Pulmonary artery endothelial cell (primary cell): ENCODE data around the gene MYCL. TPM values are rescaled to one million over a fixed set of nuclear protein-coding genes. Genes with fewer than 3 reads are reported as not detected.
"Not testable (repeated sequence)": the region's sequence is repeated elsewhere in the genome, so short reads cannot be mapped to it uniquely, and the experiment has no call there.

Experiments
- DNase-seq: peaks from one replicate; pipeline ENCODE4 v3.0.0-alpha.2; 2011; ENCODE audit warnings: low read depth, low spot score
- total RNA-seq: library from RNA; depleted of rRNA; stranded (reverse); fragments of >200 nt; gene quantifications from 2 replicates; pipeline ENCODE4 v1.2.3, GENCODE V29; 2014

MYCL gene
- total RNA-seq, 1 donor from 2014 or later, result 3.1 TPM

DNA sequence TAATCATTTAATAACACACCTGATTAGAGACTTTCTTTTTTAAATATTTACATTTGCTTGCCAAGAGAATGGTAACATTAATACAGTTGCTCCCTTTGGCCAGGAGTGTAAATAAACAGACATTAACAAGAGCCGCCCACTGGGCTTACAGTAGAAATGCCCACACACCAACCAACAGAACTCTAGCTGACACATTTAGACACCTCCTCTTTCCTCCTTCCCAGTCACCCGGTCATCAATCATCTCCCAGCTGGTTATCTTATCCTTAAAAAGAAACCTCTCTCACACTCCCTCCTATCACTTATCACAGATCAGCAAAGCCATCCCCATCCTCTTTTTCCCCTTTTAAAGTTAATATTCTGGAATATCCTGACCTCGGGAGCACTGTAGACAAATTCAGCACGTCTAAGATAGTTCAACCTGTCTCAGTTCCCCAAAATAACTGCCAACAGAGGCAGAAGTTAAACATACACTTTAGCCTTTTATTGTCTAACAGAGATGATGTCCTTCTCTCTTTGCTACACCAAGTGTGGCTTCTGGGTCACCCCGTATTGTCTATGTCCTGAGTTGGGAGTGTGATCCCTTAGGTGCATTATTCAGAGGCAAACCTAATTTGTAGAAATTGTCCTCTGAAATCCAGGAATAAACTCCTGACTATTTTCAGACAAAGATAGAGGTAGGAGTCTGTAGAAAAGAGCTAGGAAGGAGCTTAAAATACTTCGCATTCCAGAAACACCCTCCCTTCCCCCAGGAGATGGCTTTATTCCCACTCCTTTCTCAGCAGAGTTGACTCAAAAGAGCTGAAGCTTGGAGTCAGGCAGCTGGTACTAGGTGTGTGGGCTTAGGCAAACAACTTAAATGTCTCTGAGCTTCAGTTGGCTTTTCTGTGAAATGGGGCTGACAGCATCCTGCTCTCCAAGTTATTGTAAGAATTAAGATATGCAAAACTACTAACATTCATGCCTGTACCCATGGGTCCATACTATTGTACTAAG, 8.8 kb downstream of the MYCL start:
- no peak for DNase-seq

DNA sequence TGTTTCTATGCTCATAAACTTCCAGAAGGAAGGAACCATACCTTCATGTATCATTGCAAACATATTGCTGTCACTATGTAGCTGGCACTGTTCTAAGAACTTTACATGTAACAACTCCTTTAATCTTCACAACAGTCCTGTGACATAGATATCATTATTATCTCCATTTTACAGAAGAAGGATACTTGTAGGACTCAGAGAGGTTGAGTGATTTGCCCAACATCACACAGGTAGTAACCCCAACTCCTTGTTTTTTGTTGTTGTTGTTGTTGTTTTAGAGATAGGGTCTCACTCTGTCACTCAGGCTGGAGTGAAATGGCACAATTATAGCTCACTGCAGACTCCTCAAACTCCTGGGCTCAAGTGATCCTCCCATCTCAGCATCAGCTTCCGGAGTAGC, 10.8 kb downstream of the MYCL start:
- no peak for DNase-seq

DNA sequence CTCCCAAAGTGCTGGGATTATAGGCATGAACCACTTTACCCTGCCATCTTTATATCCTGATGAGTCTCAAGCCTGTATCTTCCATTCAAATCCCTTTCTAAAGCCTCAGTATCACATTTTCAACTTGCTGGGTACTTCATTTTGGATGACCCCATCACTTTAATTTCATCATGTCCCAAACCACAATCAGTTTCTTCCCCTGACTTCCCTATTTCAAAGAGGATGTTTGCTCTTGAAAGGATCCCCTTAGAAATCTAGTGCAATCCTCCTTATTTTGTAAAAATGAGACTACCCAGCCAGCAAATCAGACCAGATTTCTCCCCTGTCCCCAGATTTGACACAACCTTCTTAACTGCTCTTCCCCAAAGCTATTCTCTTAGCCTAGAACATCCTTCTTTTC, 11.4 kb downstream of the MYCL start:
- no peak for DNase-seq

DNA sequence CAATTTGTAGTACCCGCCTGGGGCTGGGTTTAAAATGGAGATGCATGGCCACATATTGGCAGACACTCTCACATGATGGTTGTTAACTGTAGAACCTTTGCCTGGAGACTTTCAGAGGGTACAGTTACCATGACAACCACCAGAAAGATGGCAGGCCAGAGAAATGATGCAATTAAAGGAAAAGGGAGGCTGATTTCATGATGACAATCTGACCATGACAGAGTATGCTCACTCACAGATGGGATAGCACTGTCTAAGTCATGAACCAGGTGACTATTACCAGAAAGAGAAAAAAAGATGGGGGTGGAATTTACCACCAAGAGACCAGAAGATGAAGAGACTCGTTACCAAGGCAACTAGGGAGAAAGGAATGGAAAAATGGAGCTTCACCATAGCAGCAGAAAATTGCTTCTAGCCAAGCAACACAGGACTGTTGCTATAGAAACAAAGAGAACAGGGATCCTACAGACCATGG, 14.9 kb downstream of the MYCL start:
- DNase-seq, result no peak

DNA sequence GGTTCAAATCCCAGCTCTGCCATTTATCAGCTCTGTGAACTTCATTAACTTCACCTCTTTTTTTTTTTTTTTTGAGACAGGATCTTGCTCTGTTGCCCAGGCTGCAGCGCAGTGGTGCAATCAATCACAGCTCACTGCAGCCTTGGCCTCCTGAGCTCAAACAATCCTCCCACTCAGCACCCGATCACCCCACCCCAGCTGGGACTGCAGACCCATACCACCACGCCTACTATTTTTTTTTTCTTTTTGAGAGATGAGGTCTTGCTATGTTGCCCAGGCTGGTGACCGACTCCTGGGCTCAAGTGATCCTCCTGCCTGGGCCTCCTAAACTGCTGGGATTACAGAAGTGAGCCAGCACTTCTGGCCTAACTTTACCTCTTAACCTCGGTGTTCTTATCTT, 16.2 kb downstream of the MYCL start:
- DNase-seq, result no peak

DNA sequence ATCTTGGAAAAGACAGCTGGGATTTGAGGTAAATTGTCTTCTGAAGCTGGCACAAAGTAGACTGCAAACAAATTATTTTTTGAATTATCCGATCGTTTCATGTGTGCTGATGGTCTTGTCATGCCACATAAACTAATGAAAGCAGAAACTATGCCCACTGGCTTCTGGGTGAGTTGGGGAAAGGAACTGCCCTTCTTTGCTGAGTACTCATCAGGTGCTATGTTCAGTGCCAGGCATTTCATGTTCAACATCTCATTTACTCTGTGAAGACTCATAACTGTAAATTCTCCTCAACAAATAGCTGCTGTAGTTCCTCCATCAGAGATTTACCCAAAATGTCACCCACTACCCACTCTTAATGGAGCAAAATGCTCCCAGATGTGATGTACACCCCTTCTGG, 19.6 kb downstream of the MYCL start:
- no peak for DNase-seq

DNA sequence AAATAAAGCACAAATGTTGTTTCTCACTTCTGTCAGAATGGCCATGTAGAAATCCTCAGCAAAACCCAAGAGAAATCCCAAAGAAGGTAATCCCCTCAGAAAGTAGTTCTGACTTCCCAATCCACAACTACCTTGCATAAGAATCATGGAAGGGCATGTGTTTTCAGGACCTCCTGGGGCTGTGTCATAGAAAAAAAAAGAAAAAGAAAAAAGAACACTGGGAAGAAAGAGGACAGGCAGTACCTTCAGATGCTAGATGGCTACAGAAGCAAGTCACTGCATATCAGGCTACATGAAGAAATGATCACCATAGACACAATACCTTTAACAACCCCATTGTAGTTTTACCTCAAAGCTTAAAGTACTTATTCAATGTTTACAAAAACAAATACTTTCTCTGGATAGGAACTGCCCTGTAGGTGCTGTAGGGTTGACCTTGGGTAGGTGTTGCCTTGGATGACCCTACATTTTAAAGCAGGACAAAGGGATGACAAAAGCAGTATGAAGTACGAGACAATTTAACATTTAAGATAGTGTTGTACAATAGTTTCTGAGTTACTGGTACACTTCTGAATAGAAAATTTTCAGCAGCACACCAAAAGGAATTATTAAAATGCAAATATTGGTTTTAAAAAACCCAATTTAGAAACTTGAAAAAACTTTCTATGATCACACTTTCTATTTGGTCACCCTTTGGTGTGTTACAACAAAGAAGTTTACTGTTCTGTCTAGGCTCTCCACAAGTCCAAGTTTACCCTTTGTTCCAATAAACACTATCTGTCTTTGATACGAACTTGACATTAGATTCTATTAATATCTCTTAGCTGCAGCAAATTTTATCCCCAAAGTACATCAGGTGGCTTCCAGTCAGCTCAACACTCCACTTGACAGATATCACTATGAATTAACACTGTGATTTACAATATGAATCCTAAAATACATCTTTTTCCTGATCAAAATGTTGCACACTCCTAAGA, 23.4 kb downstream of the MYCL start:
- DNase-seq, result no peak

DNA sequence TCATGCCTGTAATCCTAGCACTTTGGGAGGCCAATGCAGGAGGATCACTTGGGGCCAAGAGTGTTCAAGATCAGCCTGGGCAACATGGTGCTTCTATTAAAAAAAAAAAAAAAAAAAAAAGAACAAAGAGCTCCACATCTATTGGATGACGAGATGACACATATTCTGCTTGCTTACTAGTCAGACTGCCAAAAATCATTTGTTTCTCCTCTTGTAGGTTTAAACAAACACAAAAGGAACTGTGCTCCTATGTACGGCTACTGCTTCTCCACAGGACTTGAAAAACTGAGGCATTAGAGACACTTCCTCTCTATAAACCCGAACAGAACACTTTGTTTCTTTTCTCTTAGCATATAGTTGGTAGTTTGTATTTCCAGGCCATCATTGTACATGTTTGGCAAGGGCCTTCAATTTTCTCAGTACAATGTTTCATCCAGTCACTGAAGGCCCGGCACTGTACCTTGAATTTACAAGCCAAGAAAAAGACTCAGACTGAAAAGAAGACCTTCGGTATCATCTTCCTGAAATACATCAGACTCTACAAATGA, 24.4 kb downstream of the MYCL start:
- DNase-seq, result no peak

DNA sequence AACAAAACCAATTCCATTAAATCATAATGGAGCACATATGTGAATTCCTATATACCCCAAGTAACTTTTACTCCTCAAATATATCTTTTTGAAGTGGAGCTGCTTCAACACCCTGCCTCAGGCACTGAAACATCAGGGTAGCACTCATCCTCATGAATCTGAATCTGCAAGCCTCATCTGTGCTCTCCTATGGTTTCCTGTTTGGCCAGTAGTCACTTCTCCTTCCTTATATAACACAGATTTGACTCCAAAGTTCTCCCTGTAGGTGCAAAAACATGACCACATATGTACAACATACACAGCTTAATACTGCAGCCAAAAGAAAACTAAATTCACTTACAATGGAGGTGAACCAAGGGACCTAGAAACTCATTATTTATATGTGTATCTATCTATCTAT, 25.6 kb downstream of the MYCL start:
- DNase-seq, result no peak

DNA sequence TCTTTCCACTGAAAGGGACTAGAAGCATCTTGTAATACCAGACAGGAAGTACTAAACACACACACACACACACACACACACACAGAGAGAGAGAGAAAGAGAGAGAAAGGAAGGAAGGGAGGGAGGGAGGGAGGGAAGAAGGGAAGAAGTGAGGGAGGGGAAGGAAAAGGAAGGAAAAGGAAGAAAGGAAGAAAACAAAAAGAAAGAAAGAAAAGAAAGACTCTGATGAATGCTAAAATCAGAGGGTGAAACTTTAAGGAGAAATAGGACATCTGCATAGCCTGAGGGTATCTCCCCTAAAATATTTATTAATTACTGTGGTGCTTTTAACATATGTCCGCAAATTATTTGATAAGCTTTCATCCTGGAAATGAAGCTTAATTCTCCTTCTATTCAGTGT, 29.0 kb downstream of the MYCL start:
- no peak for DNase-seq

DNA sequence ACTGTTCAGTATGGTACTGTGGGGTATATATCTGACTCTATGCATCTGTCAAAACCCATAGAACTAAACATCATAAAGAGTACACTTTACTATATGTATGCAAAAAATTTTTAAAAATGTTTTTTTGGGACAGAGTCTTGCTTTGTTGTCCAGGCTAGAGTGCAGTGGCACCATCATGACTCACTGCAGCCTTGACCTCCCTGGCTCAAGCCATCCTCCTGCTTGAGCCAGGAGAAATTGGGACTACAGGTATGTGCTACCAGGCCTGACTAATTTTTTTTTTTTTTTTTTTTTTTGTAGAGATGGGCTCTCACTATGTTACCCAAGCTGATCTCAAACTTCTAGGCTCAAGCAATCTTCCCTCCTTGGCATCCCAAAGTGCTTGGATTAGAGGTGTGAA, 29.9 kb downstream of the MYCL start:
- DNase-seq, result no peak

DNA sequence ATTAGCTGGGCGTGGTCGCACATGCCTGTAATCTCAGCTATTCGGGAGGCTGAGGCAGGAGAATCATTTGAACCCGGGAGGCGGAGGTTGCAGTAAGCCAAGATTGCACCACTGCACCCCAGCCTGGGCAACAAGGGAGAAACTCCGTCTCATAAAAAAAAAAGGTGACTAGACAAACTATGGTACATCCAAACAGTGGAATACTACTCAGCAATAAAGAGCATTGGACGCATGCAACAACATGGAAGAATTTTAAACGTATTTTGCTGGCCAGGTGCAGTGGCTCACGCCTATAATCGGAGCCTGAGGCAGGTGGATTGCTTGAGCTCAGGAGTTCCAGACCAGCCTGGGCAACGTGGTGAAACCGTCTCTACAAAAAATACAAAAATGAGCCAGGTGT, 30.7 kb downstream of the MYCL start:
- not testable (repeated sequence) for DNase-seq

DNA sequence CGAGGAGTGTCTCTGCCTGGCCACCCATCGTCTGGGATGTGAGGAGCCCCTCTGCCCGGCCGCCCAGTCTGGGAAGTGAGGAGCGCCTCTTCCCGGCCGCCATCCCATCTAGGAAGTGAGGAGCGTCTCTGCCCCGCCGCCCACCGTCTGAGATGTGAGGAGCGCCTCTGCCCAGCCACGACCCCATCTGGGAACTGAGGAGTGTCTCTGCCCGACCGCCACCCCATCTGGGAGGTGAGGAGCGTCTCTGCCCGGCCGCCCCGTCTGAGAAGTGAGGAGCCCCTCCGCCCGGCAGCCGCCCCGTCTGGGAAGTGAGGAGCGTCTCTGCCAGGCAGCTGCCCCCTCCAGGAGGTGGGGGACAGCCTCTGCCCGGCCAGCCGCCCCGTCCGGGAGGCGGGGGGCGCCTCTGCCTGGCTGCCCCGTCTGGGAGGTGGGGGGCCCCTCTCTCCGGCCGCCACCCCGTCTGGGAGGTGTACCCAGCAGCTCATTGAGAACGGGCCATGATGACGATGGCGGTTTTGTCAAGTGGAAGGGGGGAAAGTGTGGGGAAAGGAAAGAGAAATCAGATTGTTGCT, 32.1 kb downstream of the MYCL start:
- not testable (repeated sequence) for DNase-seq

DNA sequence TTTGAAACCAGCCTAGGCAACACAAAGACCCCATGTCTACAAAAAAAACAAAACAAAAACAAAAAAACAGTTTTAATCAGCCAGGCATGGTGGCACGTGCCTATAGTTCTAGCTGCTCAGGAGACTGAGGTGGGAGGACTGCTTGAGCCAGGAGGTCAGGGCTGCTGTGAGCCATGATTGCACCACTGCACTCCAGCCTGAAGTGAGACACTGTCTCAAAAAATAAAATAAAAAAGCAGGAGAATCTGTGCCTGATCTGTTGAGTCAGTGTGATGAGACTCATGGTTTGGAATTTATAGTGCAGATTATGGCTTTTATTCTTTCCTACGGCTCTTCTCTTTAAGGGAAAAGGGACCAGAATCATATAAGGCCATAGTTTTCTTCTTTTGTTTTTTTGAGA, 35.0 kb downstream of the MYCL start:
- no peak for DNase-seq

DNA sequence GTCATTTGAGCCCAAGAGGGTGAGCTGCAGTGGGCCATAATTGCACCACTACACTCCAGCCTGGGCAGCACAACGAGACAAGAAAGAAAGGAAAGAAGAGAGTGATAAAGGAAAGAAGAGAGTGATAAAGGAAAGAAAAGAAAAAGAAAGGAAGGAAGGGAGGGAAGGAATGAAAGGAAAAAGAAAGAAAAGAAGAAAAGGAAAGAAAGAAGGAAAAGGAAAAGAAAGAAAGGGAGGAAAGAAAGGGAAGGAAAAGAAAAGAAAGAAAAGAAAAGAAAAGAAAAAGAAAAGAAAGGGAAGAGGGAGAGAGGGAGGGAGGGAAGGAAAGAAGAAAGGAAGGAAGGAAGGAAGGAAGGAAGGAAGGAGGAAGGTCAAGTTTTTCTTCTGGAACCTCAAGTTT, 36.0 kb downstream of the MYCL start:
- DNase-seq, result no peak

DNA sequence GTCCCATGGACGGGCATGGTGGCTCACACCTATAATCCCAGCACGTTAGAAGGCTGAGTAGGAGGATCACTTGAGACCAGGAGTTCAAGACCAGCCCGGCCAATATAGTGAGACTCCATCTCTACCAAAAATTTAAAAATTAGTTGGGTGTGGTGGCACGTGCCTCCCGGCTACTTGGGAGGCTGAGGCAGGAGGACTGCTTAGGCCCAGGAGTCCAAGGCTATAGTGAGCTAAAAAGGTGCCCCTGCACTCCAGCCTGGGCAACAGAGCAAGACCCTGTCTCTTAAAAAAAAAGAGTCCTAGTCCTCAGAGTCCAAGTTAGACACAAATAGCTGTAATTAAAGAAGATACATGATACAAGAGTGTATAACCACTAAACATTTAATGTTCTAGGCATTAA, 38.5 kb downstream of the MYCL start:
- DNase-seq, result no peak

DNA sequence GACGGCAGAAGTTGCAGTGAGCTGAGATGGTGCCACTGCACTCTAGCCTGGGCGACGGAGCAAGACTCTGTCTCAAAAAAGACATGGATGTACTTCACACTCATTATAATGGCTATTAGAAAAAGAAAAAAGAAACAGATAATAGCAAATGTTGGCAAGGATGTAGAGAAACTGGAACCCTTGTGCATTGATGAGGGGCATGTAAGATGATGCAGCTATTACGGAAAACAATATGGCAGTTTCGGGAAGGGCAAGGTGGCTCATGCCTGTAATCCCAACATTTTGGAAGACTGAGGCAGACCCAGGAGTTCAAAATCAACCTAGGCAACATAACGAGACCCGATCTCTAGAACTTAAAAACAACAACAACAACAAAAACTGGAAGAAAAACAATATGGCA, 40.7 kb downstream of the MYCL start:
- DNase-seq, result no peak

DNA sequence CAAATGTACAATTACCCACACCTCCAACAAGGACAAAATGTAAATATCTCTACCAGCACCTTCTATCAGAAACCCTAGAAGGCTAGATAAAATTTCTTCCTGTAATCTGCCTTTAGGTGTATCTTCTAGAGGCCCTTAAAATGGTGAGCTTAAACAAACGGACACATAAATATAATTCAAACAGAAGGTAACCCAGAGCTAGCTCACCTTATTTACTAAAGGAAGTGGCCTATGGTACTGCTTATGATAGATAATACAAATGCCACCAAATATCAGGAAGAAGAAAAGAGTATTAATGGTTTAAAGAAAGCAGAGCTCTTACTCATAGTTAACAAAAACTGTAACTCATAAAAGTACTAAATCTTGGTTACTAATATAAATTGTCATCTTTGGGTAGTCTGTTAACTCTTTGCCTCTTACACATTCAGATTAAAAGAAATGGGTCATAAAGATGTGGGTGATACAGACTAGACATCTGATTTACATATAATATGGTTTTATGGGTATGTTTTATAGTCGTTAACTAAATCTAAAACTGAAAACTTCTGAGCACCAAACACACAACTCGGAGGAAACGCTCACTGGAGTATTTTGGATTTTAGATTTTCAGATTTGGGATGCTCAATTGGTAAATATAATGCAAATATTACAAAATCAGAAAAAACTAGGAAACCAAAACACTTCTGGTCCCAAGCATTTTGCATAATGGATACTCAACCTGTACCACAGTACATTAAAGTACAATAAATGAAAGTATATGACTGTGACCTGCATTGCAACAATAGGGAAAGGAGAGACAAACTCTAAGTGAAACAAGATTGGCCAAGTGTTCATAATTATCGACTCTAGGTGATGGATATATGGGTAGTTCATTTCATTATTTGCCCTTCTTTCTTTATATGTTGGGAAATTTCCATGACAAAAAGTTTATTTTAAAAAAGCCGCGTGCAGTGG, 41.6 kb downstream of the MYCL start:
- no peak for DNase-seq

DNA sequence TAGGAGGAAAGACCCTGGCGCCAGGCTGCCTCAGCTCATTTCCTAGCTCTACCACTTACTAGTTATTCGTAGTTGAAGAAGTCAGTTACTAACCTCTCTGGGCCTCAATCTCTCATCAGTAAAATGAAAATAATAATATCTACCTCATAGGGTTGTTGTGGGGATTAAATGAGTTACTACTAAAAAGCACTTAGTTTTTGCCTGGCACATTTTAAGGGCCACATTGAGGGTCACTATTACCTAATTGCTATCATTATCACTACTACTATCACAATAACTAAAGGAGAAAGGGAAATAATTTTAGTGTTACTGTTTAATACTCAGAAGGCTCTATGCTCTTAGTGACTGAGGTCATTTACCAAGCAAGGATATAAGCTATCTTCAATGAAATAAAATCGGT, 43.4 kb downstream of the MYCL start:
- no peak for DNase-seq
